Endometrial microvascular endothelial cells (primary cell): ENCODE results near the gene DMBX1. TPM values are rescaled to one million over a fixed set of nuclear protein-coding genes. Genes with fewer than 3 reads are reported as not detected.

Source experiments
- in situ Hi-C: cut with HindIII; loops from 2 replicates; pipeline ENCODE4 v1.10.0; 2017; ENCODE audit warnings: low sequenced_read_pairs, low pct_unique_long_range_greater_than_20kb; ENCODE audit errors: inconsistent ontology term
- total RNA-seq: library from RNA; depleted of rRNA; stranded (reverse); fragments of >200 nt; gene quantifications from one replicate; pipeline ENCODE4 v1.2.3, GENCODE V29; 2015; ENCODE audit errors: inconsistent ontology term

DMBX1 gene
- total RNA-seq, 1 donor from 2014 or later = not detected

DNA sequence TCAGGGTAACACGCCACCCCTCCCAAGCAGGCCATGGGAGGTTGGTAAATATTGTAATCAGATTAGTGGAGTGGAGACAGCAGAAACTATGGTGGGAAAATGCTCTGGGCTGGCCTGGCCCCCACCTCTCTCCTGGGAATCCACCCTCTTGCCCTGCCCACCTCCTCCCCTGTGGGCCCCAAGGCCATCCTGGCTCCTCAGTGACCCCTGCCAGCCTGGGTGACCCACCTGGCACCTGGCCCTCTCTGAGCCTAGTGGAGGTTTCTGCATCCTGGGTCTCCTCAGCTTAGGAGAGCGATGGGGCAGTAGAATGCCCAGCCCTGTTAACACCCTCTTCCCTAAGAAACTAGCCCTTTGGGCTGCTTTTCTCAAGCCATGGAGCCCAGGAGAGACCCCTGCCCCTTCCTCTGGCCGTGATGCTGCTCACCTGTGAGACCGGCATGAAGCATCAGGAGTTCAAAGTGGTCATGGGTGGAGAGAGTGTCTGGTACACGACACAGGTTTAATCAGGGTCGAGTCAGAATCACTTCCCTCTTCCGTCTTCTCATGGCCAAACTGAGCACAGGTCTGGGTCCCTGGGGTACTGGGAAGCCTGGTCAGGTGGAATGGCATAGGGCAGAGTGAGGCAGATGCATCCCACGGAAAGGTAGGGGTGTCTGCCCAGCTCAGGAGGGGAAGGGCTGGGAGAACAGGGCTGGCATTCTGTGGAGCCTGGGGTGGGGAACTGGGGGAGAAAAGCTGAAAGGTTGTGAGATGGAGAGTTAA lies 10.7 kb upstream of the DMBX1 start:
- in situ Hi-C loops = no loop called here

DNA sequence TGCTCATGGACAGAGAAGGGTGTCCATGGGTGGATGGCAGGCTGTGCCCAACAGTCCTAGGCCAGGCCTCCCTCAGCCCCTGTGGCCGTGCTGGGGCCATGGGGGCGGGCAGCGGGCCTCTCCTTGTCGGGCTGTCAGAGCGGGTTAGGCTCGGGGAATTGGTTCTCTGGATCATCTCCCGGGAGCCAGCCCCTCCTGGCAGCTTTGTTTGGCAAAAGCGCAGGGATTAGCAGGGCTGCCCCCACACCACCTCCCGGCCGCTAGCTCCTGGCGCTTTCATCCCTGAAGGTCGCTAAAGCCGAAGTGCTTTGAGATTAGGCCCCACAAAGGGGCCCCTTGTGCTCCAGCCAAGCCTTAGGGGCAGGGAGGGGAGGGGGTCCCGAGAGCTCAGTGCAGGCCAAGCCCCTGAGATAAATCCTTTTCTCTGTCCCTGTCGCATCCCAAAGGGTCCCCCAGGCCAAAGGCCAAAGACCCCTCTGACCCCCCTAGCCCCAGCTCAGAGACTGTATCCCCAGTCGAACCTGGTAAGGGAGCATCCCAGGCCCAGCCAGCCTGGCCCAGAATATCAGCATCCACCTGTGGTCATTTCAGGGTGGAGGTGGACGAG lies 9.8 kb upstream of the DMBX1 start:
- in situ Hi-C loops = no loop called here

DNA sequence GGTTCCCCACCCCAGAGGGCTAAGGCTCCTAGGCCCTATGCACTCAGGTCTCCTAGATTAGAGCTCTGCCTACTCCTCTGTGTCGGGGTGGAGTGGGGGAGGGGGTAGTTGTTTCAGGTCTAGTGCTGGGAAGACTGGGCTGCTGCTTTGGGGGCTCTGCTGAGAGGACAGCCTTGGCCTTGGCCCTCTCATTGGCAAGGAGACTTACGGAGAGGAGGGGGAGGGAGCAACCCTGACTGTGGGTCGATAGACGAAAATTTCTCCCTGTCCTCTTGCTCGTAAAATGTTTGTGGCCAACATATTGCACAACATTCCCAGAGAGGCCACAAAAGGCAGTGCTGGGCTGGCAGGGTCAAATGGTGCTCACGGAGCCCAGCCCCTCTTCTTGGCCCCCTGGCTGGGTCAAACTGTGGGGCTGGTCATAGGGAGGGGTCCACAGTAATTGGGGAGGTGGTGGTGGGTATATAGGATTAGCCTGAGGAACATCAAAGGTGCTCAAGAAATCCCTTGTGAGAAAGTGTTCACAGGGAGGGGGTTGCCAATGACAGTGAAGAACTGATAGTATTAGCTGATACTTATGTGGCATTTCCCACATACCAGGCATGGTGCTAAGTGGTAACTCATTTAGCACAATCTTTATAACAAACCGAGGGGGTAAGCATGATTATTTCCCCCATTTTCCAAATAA lies 8.5 kb upstream of the DMBX1 start:
- in situ Hi-C loops = no loop called here

DNA sequence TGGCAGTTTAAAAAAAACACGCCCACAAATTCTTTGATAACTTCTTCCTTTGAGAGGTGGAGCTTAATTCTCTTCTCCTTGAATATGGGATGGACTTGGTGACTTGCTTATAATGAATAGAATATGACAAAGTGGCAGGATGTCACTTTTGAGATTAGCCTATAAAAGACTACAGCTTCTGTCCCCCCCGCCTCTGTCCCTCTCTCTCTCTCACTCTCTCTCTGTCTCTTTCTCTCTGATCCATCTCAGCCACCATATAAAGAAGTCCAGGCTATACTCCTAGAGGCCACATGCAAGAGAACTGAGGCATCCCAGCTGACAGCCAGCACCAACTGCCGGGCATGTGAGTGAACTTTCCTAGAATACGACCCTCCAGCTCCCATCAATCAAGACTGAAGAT lies 7.7 kb upstream of the DMBX1 start:
- in situ Hi-C loops = no loop called here

DNA sequence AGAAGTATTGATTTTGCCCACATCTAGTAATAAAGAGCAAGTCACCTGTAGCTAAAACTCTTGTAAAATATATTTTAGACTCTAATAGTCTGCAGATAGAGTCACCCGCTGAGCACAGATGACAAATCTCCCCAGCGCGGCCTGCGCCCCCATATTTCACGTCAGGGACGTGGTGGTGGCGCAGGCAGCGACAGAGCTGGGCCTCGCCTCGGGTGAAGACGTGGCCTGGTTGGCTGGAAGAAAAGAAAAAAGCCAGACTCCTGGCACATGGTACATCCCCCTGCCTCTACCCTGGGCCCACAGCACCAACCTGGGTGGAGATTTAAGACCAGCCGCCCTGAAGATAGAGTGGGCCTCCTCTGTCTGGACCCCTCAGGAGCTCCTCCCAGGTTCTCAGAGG lies 6.0 kb upstream of the DMBX1 start:
- in situ Hi-C loops = no loop called here

DNA sequence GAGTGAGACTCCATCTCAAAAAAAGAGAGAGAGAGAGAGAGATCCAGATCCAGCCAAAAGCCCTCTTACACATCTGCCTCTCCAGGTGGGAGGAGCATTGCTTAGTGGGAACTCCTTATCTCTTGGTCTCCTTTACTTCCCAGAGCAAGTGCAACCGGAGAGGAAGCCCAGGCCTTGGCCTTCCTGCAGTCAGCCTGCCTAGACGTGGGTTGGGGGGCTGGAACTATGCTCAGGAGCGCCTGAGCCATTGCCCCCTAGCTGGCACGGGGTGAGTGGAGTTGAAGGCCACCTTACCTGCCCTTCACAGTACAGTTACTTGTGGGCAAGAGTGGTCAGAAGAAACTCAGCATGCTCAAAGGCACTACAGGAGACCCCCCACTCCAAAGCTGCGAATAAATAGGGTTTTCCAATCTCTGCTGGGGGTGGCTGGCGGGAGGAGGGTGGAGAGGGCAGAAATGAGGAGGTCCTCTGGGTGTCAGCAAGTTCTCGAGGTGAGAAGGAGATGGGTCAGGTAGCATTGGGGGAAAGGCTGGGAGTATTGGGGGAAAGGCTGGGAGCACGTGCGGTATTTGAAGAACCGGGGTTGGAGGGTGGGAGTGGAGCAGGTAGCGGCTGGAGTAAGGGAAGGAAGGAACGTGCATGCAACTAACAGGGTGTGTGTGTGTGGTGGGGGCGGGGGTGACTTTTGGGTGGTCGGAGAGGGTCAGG lies 4.7 kb upstream of the DMBX1 start:
- in situ Hi-C loops = no loop called here

DNA sequence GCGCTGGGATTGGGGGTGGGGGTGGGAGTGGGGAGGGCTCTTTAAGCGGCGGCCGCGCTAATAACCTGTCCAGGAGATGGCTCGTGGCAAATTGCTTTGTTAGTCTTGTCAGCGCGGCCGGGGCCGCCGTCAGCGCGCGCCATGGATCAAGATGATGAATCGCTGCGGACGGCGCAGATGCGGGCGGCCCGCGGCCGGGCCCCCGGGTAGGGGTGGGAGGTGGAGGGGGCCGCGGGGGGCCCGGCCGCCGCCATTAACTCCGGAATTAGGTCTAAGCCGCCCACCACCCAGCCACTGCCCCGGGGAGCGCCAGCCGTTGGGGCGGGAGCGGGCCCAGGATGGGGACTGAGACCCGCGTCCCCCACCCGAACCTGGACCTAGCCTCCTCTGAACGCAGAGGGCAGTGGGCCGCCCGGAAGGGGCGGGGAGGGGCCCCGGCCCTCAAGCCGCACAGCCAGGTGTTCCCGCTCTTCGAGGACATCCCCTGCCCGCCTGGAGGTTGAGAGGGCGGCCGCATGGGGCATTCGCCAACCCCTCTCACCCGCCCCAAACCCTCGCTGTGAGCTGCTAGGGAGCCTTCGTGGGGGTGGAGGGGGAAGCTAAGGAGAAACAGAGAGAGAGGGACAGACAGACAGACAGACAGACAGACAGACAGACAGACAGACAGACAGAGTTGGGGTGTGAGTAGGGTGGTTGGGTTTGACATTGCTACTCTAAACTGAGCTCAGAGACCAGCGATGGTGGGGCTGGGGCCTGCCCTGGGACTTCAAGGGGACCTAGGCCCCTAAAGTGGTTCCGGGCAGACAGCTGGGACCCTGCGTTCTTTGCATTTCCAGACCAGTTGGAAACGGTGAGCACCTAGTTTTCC lies 3.8 kb upstream of the DMBX1 start:
- in situ Hi-C loops = no loop called here

DNA sequence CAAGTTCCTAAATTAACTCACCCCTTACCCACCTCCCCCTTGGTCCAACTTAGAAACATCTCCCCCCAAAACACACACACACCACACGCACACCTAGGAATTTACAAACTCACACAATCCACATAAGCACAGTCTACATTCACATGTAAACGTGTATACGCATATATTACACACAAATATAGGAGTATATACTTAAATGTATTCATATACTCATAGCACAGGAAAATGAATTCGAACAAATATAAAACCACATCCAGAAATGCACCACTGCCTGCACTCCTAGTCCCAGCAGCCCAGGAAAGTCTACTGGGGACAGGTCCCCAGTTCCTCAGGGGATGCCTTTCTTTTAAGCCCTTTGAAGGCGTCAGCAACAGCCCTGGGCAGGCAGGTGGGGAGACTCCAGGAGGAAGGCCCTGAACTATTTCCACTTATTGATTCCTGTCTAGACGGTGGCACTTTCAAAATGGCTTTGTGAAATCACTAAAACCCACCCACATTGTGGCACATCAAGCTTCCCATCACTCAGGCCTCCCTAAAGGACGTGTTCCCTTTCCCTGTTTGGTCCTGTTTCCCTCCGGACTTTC lies 3.1 kb upstream of the DMBX1 start:
- in situ Hi-C loops = no loop called here

DNA sequence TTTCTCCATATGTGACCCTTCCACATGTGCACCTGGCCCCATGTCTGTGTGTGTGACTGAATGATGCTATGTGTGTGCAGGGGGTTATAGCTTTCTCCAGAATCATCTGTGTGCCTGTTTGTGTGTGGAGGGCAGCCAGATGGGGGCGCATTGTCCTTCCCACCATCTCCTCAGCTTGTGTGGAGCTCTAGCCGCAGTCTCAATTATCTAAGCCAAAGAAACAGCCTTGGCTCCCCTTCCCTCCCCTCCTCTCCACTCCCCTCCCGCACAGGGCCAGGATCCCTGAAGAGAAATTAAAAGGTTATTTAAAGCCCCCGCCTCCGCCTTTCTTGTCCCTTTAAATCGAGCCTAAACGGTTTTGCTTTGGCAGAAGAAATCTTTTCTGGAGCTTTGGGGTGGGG lies 1.8 kb upstream of the DMBX1 start:
- in situ Hi-C loops = no loop called here

DNA sequence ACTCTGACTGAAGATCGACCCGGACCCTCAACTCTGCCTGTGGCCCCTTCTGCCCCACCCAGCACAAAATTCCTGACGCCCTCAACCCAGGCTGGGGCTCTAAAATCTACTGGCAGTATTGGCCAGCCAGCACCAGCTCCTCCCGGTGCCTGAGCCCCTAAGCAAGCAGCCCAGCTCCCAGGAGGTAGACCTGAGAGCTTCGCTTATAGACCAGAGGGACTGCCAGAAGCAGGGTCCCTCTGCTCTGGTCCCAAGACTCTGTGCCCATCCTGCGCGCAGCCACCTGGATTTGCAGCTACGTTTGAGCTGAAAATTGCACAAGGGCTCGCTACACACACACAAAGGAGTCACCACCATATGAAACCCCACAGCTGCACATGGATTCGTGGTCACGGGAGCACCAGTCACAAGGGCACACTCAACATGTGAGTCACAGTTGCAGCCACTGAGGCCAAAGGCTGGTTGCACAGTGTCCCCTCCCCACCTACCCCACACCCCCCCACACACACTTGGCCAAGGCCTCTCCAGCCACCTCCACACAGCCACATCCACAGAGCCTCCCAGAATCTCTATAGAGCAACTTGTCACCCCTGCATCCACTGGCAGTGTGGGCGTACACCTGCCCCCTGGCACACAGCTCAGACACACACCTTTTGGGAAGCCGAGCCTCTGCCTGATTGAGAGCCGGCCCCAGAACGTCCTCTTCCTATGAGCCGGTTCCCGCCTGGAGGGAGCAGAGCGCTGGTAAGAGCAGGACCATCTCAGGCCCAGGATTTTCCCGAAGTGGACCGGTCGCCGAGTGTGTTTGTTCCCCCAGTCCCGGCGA lies 1.1 kb upstream of the DMBX1 start:
- in situ Hi-C loops = no loop called here

DNA sequence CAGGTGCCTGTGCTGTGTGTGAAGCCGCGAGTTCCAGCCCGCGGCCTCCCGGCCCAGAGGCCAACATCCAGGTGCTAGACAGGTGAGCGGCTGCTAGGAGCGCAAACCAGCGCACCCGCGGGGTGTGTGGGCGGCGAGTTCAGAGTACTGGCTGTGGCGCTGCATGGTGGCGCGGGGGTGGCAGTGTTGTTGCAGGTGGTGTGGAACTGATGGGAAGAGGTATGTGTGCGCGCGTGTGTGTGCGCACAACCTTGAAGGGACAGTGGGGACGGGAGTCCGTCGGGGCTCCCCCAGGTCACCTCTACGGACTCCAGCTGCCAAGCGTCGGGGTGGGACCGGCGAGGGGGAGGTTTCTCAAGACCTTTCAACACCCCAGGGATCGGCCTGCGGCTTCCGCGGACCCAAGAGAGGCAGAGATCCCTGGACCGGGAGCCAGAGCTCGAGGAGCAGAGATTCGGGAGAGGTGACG lies 433 bp upstream of the DMBX1 start:
- in situ Hi-C loops = no loop called here

DNA sequence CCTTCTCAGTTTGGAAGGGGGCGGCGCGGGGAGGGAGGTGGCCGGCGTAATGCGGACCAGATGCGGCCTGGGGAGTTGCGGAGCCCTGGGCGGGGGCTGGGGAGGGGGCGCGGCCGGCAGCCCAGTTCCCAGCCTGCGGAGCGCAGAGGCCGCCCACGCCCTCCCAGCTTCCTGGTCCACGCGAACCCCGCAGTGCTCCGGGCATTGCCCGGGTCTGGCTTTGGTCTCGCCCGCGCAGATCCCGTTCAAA lies 695 bp downstream of the DMBX1 start:
- in situ Hi-C loops = no loop called here

DNA sequence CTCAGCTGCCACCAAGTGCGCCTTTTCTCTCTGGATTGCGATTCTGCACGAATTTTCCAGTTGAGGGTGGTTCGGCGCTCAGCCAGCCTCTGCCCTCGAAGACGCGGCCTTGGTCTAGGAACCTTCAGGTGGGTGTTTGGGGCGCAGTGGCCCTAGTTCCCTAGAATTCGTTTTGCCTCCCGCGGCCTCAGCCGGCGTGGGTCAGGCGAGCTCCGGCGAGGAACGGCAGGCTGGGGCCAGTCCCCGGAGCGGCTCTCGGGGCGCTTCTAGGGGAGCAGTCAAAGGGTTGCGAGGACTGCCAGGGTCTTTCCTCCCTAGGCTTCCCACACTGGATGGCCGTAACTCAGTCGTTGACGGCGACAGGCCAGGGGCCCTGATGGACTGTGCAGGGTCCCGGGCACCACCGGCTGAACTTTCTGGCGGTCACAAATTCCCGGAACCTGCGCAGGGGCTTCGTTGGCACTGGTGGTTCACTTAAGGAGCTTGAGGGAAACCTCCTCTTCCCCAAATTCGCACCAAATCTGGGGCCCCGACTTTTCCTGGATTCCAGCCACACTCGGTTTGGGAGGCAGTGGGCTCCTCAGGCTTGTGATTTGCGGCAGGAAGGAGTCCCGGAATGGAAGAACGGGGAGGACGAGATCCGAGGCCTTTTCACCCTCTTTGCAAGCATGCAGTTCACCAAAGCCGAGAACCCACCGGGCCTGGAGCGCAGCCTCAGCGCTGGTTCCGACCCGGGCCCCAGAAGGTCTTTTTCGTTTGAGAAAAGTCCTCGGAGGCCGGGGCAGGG lies 1.2 kb downstream of the DMBX1 start:
- in situ Hi-C loops = no loop called here

DNA sequence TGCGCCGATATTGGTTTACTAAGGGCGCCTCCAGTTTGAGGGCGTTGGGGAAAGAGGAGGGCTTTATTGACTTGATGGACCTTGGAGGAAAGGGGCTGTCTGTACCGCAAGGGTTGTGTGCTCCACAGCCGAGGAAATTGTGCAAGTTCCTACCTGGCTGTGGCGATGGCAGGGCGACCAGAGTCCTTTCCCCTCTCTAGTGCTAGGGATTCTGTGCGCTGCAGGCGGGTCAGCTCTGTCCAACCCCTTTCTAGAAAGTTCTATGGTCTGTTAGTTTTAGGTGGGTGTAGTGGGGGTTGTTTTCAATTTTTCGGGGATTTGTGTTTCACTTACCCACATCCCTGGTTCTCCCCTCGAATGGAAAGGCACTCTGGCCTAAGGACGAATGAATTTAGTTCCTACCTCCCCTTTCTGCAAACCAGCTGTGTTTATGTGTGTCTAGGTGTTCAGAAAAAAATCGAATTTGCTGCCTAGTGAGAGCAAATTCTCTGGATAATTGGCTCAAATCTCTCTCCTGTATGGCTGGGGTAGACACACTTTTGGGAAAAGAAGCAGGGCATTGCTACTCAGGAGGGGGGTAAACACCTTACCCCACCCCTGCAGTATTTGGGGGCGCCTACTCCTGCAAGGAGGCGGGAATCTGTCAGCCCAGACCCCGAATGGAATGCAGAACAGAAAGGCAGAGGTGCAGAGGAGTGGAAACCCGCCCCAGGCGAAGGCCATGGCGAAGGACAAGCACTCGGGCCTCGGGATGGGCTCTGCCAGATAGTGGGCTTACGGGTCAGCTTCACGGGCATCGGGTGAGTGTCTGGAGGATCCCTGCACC lies 2.0 kb downstream of the DMBX1 start:
- in situ Hi-C loops = no loop called here

DNA sequence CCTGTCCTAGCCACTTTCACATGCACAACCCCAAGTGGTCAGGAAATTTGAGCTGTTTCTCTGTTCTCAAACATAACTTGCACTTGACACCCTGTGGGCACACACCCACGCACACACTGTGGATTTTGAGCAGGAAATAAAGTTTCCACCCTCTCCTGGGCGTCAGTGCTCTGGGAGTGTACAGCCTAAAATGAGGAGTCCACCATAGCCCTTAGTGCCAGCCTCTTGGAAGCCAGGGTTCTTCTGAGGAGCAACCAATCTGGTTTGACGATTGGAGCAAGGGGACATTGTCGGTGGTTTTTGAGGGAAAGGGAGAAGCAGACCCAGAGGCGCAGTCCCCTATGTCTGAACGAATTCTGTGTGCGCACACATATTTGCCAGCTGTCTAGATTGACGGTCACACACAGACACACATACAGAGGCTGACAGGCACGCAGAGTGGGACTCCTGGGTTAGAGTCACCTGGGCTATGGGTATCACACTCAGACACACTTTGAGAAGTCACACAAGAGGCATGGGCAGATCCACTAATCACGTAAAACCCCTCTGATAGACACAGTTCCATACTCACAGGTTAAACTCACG lies 2.7 kb downstream of the DMBX1 start:
- in situ Hi-C loops = no loop called here

DNA sequence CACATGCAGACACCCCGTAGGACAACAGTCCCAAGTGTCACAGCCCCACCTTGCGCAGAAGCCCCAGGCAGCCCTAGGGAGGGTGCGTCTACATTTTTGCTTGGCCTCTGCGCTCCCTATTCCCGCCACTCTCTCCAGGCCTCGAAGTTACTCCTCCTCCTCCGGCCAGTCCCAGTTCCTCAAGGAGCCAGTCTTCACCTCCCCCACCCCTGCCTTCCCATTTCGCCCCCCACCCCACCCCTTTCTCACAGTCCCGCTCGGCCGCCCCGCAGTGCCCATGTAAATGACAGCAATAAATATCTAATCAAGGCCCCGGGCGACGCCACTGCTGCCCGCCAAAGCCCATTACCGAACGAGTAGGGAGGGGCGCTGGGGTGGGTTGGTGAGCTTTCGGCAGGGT lies 3.2 kb downstream of the DMBX1 start:
- in situ Hi-C loops = no loop called here
